B cell (primary cell): ENCODE measurements around the gene APBA3. TPM values are rescaled to one million over a fixed set of nuclear protein-coding genes. Genes with fewer than 3 reads are reported as not detected.

Experiments
- ATAC-seq: fragments of 200-7000 bp; cut with Tn5 transposase; one replicate; pipeline ENCODE4 v1.10.0; 2021; ENCODE audit warnings: low read depth, mild to moderate bottlenecking, moderate number of reproducible peaks, moderate library complexity
- CTCF ChIA-PET: fragments of 350-600 bp; sonication (Branson Sonifier 250); formaldehyde crosslinking; loops from one replicate; lab custom pipeline; 2021; ENCODE audit warnings: antibody characterized with exemption, inconsistent platforms; lab: Charles Lee
- POLR2A ChIA-PET: fragments of 350-600 bp; sonication (Branson Sonifier 250); formaldehyde crosslinking; loops from one replicate; lab custom pipeline; 2021; ENCODE audit warnings: antibody characterized with exemption; lab: Charles Lee
- DNase-seq: peaks from one replicate; pipeline ENCODE4 v3.0.0; 2013
- H2AFZ ChIP-seq: 2 replicates; pipeline ENCODE4 v1.6.1; 2012; ENCODE audit warnings: mild to moderate bottlenecking, low read depth, low read length; ENCODE audit not compliant: insufficient read depth, poor library complexity, severe bottlenecking
- H3K27ac ChIP-seq, 2 donors: 1 replicate in 1 of 2; 2 replicates in 1 of 2; pipeline ENCODE4 v1.5.1; 2012 to 2013; ENCODE audit warnings: low read length in 2 of 2, mild to moderate bottlenecking in 2 of 2, moderate library complexity in 1 of 2
- H3K27me3 ChIP-seq, 4 experiments: fragments of 200-600 bp in 1 of 4; sonication (generic) in 1 of 4; replicated peaks in 1 of 4; 1 replicate in 2 of 4; 2 replicates in 2 of 4; pipeline versions ENCODE4 v1.6.1 to v1.7.0; 2013 to 2016; ENCODE audit warnings: low read length in 3 of 4, mild to moderate bottlenecking in 2 of 4, mixed read lengths in 1 of 4, moderate library complexity in 1 of 4; ENCODE audit not compliant: insufficient read depth in 4 of 4, control insufficient read depth in 3 of 4; ENCODE audit errors: control extremely low read depth in 1 of 4
- H3K36me3 ChIP-seq, 2 experiments: replicated peaks in 1 of 2; 1 replicate in 1 of 2; 2 replicates in 1 of 2; pipeline versions ENCODE4 v1.6.1 to v1.7.1; 2013; ENCODE audit warnings: low read length in 1 of 2; ENCODE audit not compliant: insufficient read depth in 2 of 2, control insufficient read depth in 1 of 2; ENCODE audit errors: control extremely low read depth in 1 of 2, extremely low read depth in 1 of 2
- H3K4me1 ChIP-seq, 2 donors: fragments of 200-600 bp in 1 of 2; sonication (generic) in 1 of 2; 1 replicate in 1 of 2; 2 replicates in 1 of 2; pipeline versions ENCODE4 v1.5.1 to v1.6.1; 2013 to 2017; ENCODE audit warnings: low read length in 2 of 2; ENCODE audit not compliant: control insufficient read depth in 2 of 2, insufficient read depth in 2 of 2
- H3K4me2 ChIP-seq: replicated peaks from 2 replicates; pipeline ENCODE3; 2012; ENCODE audit warnings: mild to moderate bottlenecking, low read depth, low read length; ENCODE audit not compliant: poor library complexity, severe bottlenecking
- H3K4me3 ChIP-seq, 5 experiments: fragments of 200-600 bp in 1 of 5; sonication (generic) in 1 of 5; 1 replicate in 3 of 5; 2 replicates in 2 of 5; pipeline versions ENCODE4 v1.5.1 to v1.7.0; 2011 to 2016; ENCODE audit warnings: low read length in 4 of 5, mild to moderate bottlenecking in 4 of 5, low read depth in 2 of 5, control low read depth in 1 of 5, moderate library complexity in 1 of 5; ENCODE audit not compliant: insufficient read depth in 1 of 5; ENCODE audit errors: control extremely low read depth in 1 of 5, extremely low read depth in 1 of 5
- H3K79me2 ChIP-seq: fragments of 200-600 bp; sonication (generic); one replicate; pipeline ENCODE4 v1.6.0; 2016; ENCODE audit warnings: low read length; ENCODE audit not compliant: control insufficient read depth, insufficient read depth
- H3K9ac ChIP-seq: fragments of 200-600 bp; sonication (generic); 2 replicates; pipeline ENCODE4 v1.6.1; 2017; ENCODE audit warnings: mild to moderate bottlenecking, low read length, moderate library complexity
- H3K9me3 ChIP-seq, 3 donors: one replicate each; pipeline versions ENCODE4 v1.6.1 to v1.7.1; 2013; ENCODE audit warnings: low read length in 2 of 3; ENCODE audit not compliant: control insufficient read depth in 2 of 3, insufficient read depth in 1 of 3; ENCODE audit errors: control extremely low read depth in 1 of 3
- H4K20me1 ChIP-seq: 2 replicates; pipeline ENCODE4 v1.6.0; 2012; ENCODE audit warnings: mild to moderate bottlenecking, low read length; ENCODE audit not compliant: insufficient read depth, control insufficient read depth, poor library complexity, severe bottlenecking
- H3K27ac Mint-ChIP-seq: one replicate; pipeline ENCODE4 v1.8.0; 2021; ENCODE audit warnings: mixed read lengths
- H3K27me3 Mint-ChIP-seq: one replicate; pipeline ENCODE4 v1.8.0; 2021; ENCODE audit warnings: mixed read lengths
- H3K4me1 Mint-ChIP-seq: one replicate; pipeline ENCODE4 v1.8.0; 2021; ENCODE audit warnings: mixed read lengths
- H3K4me3 Mint-ChIP-seq: one replicate; pipeline ENCODE4 v1.8.0; 2021; ENCODE audit warnings: mixed read lengths
- H3K9me3 Mint-ChIP-seq: one replicate; pipeline ENCODE4 v1.8.0; 2022; ENCODE audit warnings: mixed read lengths; ENCODE audit not compliant: insufficient read depth
- CTCF ChIP-seq: fragments of 200-600 bp; IDR thresholded peaks from one replicate; pipeline ENCODE4 v1.8.0; 2022; ENCODE audit warnings: antibody characterized with exemption, mild to moderate bottlenecking
- EZH2 ChIP-seq: IDR thresholded peaks from 2 replicates; pipeline ENCODE4 v1.6.1; 2012; ENCODE audit warnings: borderline replicate concordance, low read depth, mild to moderate bottlenecking, moderate library complexity, low read length; ENCODE audit not compliant: insufficient read depth, poor library complexity, severe bottlenecking
- WGBS: methylation state at CpG from one replicate; pipeline ENCODE4 v1.1.5; 2013; ENCODE audit warnings: missing lambda C conversion rate; ENCODE audit not compliant: insufficient coverage; 5-methylcytosine and 5-hydroxymethylcytosine counted together
- intact Hi-C: fragments of 100-400 bp; cut with micrococcal nuclease; formaldehyde crosslinking; loops from one replicate; pipeline ENCODE4 v1.10.0; 2022
- polyA plus RNA-seq: library from polyadenylated mRNA; depleted of rRNA; stranded (reverse); fragments of >200 nt; gene quantifications from 2 replicates; pipeline ENCODE4 v1.2.3, GENCODE V29; 2012
- total RNA-seq, 2 donors: library from RNA; stranded (reverse); fragments of 120-200 nt in 1 of 2; gene quantifications; 1 replicate in 1 of 2; 2 replicates in 1 of 2; pipeline versions ENCODE4 v1.2.3 to v1.2.4, GENCODE V29; 2013 to 2022

APBA3 gene
- total and polyA plus RNA-seq, 2 donors (not counting 1 experiment from before 2014, with no cell fraction given), result 61.4 to 91.2 TPM

DNA sequence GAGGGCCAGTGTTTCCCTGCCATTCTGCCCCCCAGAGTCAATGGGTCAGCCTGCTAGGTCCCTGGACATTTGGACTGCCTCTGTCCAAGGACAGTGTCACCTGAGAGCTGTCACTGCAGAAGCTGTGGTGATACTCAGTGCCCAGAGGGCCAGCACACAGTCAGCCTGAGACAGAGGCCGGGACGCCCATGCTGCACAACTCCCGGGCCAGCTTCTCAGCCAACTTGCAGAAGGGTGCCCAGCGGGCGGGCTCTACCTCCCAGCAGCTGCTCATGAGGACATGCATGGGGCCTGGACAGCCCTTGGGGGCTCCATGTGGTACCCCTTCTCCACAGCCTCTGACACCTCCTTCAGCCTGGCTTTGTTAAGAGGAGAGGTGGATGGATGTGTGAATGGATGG is 14.3 kb upstream of the APBA3 start:
- Mint-ChIP-seq H3K27me3 (no peaks in the 10 kb centered on the region), H3K4me1 (no peaks in the 10 kb centered on the region), H3K9me3 (peaks cover under 1% of the 10 kb centered on the region), H3K27ac (no peak overlapping the region), H3K4me3 (no peak overlapping the region)
- Histone ChIP-seq H3K27ac (no peak overlapping the region), H3K9ac (no peak overlapping the region), H3K4me2 (no peak overlapping the region), H2AFZ (no peak overlapping the region), H3K9me3 (peaks cover 0 to 8% (median 2%) of the 10 kb centered on the region in 3 donors), H3K4me3 (no peak overlapping the region), H3K36me3 (no peaks in the 10 kb centered on the region), H3K79me2 (no peaks in the 10 kb centered on the region), H4K20me1 (no peaks in the 10 kb centered on the region), H3K4me1 (no peaks in the 10 kb centered on the region), H3K27me3 (no peaks in the 10 kb centered on the region)
- WGBS, result 95% methylated on average over 5 of the region's 5 CpGs
- intact Hi-C loops, result no loop called here
- TF ChIP-seq EZH2 (no peak), CTCF (no peak)
- DNase-seq, result no peak
- no peak for ATAC-seq
- ChIA-PET POLR2A (no interaction called here), CTCF (no interaction called here)

GRCh38 chr19:3775374-3775711 is 13.9 kb upstream of the APBA3 start:
- no peak for ATAC-seq
- Mint-ChIP-seq H3K4me1 (no peaks in the 10 kb centered on the region), H3K4me3 (no peak overlapping the region), H3K27ac (no peak overlapping the region), H3K27me3 (no peaks in the 10 kb centered on the region), H3K9me3 (no peaks in the 10 kb centered on the region)
- H3K27me3 ChIP-seq, result no peaks in the 10 kb centered on the region
- H3K79me2 ChIP-seq, result no peaks in the 10 kb centered on the region
- TF ChIP-seq CTCF (no peak), EZH2 (no peak)
- H2AFZ ChIP-seq, result no peak overlapping the region
- no peaks in the 10 kb centered on the region for H4K20me1 ChIP-seq
- no peak overlapping the region for H3K4me3 ChIP-seq
- H3K36me3 ChIP-seq, result no peaks in the 10 kb centered on the region
- ChIA-PET POLR2A (no interaction called here), CTCF (interaction anchor here (0.9 kb wide), 1 partner anchor 13 kb away, joined by 3 read pairs; no protein-coding TSS in a partner anchor)
- H3K9ac ChIP-seq, result no peak overlapping the region
- H3K4me2 ChIP-seq, result no peak overlapping the region
- no peak overlapping the region for H3K27ac ChIP-seq
- DNase-seq, result no peak
- 84% methylated on average over 2 of the region's 2 CpGs for WGBS
- H3K9me3 ChIP-seq, result peaks cover 0 to 4% (median 0%) of the 10 kb centered on the region in 3 donors
- intact Hi-C loops, result no loop called here
- no peaks in the 10 kb centered on the region for H3K4me1 ChIP-seq
